Measurements from ENCODE around the gene RRAD.

Gene RRAD

DNA sequence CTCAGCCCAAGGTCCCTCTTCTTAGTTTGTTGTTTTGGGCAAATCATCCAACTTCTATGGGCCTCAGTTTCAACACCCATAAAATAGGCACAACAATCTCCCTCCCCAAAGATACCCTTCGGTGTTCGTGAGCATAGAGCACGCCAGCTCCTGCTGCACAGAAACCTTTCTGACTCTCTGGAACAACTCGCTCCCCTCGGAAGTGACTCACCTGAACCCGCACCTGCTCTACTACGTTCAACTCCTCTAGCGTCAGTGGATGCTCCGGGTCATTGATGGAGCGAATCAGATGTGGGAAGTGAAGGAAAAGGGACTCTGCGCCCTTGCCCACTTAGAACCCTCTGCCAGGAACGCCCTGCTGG lies 8.4 kb upstream of the RRAD start:
- peak; percentile 85 for DNase-seq

DNA sequence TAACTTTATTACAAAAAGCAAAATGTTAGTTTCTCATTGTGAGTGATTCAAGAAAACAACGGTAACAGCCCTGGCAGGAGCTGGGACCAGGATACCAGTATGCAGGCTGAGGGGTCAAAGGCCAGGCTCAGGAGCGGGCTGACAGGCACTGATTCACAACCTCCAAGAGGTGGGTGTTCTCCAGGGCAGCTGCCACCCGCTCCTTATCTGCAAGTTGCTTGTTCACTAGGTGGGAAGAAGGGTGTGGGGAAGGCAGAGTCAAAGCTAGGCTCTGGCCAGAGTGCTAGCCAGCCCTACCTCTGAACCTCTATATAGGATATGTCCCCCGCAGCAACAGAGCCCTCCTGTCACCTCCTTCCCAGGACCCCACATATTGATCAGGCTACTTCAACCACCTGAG lies 6.7 kb upstream of the RRAD start:
- DNase-seq, result no peak

DNA sequence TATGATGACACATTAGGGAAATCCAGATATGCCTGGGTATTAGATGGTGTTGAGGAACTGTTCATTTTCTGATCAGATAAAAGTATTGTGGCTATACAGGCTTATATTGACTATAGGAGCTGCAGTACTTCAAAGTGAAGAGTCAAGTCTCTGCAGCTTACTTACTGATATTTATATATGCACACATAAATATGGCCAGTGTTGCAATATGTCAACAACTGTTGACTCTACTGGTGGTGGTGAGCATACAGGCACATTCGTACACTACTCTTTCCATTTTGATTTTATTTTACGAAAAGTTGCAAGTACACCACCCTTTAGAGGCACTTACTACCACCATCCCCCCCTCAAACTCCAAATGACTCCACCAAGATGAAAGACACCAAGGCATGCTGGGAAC lies 6.3 kb upstream of the RRAD start:
- no peak for DNase-seq

DNA sequence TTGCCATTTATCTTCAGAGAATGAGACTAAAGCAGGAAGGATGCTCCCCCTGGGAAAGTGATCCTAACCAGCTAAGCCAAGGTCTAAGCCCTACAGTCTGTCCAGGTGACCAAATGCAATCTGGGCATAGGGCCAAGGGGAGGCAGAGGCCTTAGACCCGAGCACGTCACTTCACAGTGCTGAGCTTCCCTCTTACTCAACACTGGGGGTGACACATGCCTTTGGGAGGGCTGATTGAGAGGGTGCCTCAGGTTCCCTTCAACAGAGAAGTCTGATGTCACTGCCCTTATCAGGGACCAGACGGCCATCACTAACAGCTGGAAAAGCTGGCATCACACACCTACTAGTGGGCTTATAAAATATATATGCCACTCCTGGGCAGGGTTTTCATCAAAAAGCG lies 4.9 kb upstream of the RRAD start:
- peak; percentile 66 for DNase-seq

DNA sequence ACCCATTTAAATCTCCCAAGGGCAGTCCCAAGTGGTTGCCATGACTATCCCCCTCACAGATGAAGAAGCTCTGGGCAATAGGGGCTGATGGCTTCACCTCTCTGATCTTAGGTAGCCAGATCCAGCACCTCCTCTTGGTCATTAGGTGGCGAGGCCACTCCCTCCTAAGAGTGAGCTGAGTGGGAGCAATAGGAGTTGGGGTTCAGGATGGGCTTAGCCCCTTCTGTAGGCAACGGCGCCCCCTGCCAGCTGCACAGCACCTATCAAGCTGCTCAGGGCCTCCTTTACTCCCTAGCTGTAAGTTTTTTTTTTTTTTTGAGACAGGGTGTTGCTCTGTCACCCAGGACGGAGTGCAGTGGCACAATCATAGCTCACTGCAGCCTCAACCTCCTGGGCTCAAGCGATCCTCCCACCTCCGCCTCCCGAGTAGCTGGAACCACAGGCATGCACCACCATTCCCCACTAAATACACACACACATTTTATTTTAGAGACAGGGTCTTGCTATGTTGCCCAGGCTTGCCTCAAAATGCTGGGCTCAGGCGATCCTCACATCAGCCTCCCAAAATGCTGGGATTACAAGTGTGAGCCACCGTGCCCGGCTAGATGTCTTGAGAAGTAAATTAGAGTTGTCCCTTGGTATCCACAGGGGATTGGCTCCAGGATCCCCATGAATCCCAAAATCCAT lies 3.5 kb upstream of the RRAD start:
- peak; percentile 46 for DNase-seq

DNA sequence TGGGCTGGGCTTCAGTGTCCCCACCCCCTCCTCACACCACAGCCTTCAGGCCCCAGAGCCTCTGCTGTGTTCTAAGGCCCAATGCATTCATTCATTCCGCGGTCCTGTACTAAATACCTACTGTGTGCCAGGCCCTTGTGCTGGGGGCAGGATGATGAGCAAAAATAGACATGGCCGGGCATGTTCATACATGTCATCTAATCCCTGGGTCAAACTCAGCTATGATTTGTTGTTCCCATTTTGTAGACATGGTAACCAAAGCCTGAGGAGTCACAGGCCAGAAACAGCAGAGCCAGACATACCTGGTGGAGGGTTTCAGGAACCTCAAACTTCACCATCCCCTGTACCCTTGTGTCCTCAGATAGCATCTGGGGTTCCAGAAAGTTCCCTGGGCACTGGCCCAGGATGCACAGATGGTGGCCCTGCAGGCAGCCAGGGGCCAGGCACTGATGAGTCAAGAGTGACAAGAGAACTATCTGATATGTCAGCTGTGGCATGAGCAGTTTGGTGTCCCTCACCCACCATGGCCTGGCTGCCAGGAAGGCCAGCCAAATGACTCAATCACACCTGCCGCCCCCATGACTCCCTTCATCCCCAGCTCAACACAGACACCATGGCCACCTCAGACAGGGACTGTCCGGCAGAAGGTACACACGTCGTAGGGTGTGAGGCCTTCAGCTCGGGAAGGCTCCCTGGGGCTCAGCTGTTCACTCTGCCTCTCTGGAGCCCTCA lies 2.7 kb upstream of the RRAD start:
- DNase-seq, result peak; percentile 44

DNA sequence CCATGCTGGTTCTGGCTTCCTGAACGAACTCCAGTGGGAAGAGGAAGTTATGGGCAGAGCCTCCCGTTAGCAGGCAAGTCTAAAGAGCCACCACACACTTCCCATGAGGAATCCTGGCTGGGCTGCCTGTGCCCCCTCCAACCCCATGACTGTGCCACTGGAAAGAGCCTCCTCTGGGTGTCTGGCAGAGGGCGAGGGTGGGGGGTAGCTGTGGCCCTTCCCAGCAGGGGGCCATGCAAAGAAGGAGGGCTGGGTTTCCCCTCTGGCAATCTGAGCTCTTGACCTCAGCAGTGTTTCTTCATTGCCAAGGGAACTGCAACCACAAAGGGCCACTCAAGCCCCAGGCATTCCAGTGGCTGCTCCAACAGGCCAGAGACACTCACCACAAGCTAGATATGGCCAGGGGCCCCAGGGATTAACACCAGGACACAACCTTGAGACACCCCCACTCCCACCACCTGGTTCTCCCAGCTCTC lies 1.7 kb upstream of the RRAD start:
- peak; percentile 73 for DNase-seq

DNA sequence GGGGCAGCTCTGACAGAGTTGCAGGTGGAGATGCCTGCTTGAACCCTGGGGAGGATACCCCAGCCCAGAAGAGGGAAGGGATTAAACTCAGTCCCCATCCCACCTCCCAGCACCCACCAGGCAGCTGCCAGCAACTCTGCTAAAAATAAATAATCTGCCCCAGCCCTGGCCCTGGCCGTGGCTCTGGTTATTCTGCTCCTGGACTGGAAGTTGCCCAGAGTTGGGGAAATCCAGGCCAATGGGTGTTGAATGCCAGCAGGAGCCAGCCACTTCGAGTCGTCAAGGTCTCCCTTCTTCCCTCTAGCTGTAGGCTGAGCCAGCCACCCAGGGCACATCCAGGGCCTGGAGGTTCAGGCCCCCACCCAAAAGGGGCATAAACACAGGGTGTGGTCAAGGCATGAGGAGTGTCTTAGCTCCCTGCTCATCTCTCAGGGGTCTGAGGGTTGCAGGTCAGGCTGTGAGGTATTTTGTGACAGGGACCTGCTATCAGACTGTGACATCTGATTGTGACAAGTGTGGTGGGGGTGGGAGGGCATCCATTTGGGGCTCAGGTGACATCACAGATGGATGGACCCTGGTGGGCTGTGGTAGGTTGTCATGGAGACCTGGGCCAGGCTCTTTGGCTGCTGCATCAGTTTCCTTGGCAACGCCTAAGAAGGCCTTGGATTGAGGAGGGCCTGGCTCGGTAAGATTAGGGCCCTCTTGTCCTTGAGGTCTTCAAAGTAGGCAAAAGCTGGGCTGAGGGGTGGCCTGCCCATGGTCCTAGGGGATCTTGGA lies 1.0 kb upstream of the RRAD start:
- peak; percentile 13 for DNase-seq

DNA sequence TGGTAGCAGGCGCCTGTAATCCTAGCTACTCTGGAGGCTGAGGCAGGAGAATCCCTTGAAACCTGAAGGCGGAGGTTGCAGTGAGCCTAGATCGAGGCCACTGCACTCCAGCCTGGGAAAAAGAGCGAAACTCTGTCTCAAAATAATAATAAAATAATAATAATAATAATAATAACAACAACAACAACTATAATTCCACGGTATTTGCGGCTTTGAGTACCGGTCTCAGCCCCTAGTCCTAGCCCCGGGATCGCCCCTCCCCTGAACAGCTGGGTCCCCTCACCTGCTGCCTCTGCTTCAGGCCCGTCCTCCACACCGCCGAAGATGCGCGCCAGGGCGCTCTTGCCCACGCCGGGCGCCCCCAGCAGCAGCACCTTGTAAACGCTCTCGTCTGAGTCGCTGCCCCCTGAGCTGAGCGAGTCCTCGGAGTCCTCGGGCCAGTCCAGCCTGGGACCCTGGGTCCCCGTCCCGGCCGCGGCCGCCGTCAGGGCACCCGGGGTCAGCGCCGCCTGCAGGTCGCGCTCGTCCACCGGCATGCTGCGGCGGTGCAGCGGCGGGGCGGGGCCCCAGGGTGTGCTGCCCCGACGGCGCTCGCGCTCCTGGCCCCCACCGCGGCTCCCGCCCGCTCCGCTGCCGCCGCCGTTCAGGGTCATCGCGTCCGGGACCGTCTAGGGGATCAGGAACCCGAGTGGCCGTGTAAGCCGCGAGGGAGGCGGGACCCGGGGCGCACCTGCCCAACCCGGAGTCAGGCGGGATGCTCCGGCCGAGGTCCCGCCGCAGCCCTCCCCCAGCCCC lies 611 bp downstream of the RRAD start:
- DNase-seq, result peak; percentile 69

DNA sequence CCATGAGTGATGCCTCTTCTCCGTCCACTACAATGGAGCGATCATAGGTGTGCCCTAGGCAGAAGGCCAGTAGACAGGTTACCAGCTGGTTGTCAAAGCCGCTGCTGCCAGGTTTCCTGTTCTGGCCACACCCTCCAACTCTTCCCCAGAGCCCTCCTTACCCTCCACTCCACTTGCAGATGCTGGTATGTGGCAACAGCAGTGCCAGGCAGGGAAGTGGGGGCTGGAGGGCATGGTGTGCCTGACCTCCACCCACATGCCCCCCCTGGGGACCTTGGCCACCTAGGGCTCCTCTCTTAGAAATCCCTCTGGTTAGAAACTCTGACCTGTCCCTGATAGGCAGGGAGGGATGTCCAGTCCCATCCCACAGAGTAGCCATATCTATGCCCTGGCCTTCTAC lies 1.5 kb downstream of the RRAD start:
- DNase-seq, result peak; percentile 50

DNA sequence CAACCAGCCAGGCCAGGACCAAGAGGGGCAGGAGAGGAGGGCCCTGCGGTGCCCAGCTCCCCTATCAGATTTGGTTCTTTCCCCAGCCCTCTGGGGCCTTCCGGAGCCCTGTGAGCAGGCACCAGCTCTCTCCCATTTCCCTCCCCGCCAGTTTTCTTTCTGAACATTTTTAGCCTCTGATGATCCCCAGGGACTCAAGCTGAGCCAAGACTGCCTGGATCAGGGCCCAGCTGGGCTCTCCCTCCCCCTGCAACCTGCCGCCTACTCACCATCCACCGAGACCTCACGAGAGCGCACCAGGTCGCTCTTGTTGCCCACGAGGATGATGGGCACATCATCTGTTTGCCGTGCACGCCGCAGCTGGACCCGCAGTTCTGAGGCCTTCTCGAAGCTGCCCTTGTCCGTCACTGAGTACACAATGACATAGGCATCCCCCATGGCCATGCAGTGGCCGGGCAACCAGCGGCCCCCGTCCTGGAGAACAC lies 2.0 kb downstream of the RRAD start:
- peak; percentile 24 for DNase-seq

DNA sequence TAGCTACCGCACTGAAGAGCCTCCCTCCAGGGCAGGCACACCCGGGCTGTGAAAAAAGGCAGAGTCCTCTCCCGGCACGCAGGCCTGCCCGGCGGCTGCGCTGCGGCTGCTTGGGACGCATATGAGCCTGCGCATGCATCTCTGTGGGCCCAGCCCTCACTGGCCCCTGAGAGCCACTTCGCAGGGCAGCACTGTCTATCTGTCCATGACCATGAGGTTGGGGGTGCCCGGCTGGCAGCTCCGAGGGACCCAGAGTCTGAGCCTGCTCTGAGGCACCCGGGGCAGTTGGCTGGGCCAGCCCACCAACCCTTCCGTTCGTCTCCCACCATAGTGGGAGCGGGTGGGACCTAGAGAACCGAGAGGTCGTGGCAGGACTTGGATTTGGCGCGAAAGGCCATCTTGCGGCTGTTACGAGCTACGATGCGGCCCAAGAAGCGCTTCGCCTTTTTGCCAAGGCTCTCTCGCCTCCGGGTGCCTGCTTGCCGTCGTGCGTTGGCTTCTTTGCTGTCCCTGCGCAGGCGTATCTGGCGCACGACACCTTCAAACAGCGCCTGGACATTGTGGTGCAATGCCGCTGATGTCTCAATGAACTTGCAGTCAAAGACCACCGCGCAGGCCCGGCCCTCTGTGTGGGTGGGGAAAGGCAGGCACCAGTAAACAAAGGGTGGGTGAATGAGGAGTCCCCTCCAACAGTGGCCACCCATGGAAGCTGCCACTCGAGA lies 3.4 kb downstream of the RRAD start:
- no peak for DNase-seq

DNA sequence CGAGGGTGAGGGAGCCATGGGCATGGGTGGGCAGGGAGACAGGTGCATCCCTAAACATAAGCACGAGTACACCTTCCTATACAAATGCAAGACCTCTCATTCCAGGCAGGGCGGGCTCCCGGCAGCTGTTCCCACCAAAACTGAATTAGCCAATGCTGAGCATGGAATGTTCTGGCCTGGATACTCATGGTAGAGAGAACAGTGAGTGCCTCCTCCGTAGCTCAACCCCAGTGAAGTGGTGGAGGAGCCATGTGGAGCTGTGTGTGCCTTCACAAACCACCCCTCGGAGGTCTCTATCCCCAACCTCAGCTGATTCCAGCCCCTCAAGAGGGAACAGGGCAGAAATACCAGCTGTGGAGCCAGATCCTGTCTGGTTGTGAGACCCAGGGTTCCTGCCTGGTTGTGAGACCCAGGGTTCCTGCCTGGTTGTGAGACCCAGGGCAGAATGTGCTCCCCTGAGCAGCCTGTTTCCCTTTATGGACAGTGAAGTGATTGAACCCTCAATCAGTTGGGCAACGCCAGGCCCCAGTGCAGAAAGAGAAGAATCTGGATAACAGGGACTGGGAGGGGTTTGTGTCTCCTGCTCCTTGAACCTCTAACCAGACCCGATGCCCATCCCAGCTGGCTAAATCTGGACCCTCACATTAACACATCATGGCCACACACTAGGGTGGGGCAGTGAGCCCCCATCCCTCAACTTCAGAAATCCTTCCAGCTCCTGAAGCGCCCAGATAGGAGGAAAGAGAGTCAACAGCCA lies 4.2 kb downstream of the RRAD start:
- DNase-seq, result no peak

DNA sequence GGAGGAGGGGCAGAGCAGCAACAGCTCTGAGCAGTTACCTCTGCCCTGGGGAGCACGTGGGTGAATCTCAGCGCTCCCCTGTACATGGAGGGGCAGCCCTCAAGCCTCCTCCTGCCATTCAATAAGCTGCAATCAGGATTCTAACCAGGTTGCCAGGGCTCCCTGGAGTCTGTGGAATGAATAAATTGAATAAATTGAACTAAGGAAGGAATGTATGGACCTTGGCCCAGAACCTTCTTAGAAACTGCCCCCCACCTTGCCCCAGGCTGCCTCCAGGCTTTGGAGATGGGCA lies 5.1 kb downstream of the RRAD start:
- no peak for DNase-seq

DNA sequence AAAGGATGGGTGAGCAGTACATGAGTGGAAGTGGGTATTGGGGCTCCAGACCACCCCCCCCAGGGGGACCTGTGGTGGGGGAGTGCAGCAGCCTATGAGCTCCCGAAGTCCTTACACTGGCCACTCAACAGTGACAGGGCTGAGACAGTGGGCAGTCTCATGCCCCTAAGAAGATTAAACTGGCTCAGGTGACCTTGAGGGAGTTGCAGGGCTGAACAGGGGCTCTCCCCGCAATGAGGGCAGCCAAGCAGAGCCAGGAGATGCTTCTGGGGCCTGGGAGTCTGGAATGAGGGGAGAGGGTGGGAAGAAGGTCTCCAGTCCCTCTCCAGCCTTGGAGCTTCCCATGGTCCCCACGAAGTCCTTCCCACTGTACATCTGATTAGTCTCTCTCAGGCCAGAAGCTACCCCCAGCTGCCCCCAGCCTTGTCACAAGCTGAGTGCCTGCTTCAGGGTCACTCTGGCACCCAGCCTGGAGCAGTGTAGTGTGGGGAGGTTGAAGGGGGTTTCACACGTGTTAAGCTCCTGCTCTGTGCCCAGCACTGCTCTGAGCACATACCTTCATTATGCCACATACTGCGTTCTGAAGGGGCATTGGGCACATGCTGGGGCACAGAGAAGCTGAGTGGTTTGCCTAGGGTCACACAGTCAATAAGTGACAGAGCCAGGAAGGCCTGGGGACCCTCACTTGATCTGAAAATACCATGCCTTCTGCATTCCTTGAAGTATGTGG lies 5.6 kb downstream of the RRAD start:
- DNase-seq, result no peak

DNA sequence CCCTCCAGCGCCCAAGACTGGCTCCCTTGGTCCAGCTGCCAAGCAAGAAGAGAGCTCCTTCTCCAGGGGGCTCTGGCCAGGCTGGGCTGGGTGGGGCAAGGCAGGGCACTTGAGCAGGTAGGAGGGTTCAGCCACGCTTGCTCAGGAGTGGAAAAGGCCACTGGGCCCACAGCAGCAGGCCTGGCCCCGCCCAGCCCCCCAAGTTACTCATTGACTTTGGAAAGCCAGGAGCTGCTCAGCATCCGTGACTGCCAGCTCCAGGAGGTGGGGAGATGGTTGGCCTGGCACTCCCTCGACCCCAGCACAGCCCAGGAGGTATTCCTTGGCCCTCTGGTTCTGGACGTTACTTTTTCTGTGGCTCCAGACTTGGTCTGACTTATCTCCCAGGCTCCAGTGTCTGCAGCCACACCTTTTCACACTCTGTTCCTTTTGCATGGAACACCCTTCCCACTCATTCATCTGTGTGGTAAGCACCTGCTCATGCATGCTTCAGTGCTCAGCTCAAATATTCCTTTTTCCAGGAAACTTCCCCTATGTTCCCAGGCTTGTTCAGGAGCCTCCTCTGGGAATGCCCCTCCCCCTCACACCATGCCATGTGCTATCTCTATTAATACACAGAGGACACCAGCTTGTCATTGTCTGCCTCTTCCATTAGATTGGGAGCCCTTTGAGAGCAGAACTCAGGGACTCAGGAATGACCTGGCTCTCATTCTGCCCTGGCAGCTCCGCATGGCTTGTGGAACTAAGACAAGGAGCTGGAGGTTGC lies 6.3 kb downstream of the RRAD start, which contains the start of gene CDH16:
CDH16 (minus strand) TSS at position 83 of the 766 bp plus-strand sequence. CDS start 820 bp downstream, outside the sequence.
- peak; percentile 64 for DNase-seq

DNA sequence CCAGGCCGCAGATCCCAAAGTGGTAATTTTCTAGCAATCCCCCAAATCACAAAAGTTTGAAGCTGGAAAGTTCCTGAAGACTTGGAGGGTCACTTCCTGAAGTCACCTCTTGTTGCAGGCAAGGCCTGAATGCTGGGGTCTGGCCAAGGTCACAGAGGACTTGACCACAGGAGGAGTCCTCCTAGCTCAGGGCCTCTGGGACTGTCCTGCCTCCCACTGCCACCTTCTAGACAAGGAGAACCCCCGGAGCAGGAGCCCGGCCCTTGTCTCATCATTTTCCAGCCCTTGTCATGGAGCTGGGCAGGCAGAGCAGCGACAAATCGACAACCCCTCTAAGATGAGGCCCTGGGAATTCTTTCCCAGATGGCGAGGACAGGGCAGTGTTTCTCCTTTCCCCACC lies 7.0 kb downstream of the RRAD start:
- no peak for DNase-seq

DNA sequence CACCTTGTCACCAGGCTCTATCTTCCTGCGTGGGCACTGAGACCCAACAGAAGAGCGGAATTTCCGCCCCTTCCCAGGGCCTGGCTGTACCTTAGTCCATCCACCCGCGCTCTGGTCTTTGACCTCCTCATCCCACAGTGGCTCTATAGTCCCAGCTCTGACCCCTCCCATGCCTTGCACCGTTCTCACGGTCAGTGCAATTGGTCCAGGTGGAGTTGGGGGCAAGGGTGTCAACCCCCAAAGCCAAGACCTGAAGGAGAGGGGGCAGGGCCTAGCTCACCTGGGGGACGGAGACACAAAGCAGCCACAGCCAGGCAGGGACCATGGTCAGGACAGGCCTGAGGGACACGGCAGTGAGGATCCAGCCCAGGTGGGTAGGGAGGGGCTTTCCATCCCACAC lies 7.6 kb downstream of the RRAD start:
- no peak for DNase-seq

DNA sequence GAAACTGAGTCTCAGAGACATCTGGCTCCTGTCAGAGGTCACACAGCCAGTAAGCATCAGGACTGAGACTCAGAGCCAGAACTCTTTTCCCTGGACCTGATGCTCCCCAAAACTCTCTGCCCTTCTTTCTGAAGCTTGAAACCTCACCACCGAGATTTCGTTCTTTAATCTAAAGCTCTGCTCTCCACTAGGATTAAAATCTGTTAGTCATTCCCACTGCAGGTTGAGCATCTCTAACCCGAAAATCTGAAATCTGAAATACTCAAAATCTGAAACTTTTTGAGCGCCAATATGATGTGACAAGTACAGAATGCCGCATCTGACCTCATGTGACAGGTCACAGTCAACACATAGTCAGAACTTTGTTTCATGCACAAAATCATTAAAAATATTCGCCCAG lies 8.8 kb downstream of the RRAD start:
- no peak for DNase-seq

DNA sequence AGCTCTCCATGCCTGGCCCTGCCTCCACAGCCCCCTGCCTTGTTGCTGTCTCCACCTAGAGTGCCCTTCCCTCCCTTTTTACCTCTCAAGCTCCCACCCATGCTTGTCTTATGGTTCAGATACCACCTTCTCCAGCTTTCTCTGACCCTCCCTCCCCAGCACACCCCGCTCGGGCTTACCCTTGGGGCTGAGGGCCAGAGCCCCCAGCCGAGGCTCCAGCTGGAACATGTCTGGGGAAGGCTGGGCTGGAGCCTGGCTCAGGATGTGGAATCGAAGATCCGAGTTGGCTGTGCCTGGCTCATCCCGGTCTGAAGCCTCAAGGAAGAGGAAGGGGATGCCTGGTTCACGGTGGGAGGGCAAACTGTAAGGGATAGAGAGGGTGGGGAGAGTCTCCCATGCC lies 10.3 kb downstream of the RRAD start:
- DNase-seq, result no peak
